ENCODE data around the gene SCARB1. TPM values are rescaled to one million over a fixed set of nuclear protein-coding genes. Genes with fewer than 3 reads are reported as not detected.

The SCARB1 gene
- total and polyA plus RNA-seq, 9 of the 15 experiments (the other 6 are each of a cell fraction or from before 2014, with no cell fraction given), result 0.56 to 157 (median 52.8) TPM

GRCh38 chr12:124884587-124885438 is 21.1 kb upstream of the SCARB1 start (continued):
- TF ChIP-seq KLF13 (tag; IDR thresholded peaks at IDR 0.05; ENCODE audit: borderline replicate concordance, low read depth) (peak; percentile 14; the same call in 1 of the 2 replicates), ZNF512 (tag; IDR thresholded peaks at IDR 0.05) (no peak), FOSL1 (tag; conservative IDR thresholded peaks at IDR 0.05) (peak; percentile 65), EWSR1 (IDR thresholded peaks at IDR 0.05; ENCODE audit: borderline replicate concordance, low read depth, partially characterized antibody) (no peak), POLR2AphosphoS5 (IDR thresholded peaks at IDR 0.05; ENCODE audit: control insufficient read depth, insufficient read depth, low read depth, low read length) (peak; percentile 94), CCNT2 (IDR thresholded peaks at IDR 0.05; ENCODE audit: borderline replicate concordance, extremely low read depth, insufficient read length, low read depth, low read length) (peak; percentile 63), ARID1B (IDR thresholded peaks at IDR 0.05) (peak; percentile 97), CTBP1 (IDR thresholded peaks at IDR 0.05; ENCODE audit: borderline replicate concordance) (peak; percentile 95), MAFG (tag; conservative IDR thresholded peaks at IDR 0.05) (peak; percentile 79), ZNF3 (CRISPR knock-in tag; IDR thresholded peaks at IDR 0.05) (no peak), ZNF764 (CRISPR knock-in tag; IDR thresholded peaks at IDR 0.05; ENCODE audit: low read depth) (no peak), RNF2 (IDR thresholded peaks at IDR 0.05) (peak; percentile 42; the same call in 1 of the 2 replicates), NRF1 (conservative IDR thresholded peaks at IDR 0.05 in 1 of 2, IDR thresholded peaks at IDR 0.05 in 1 of 2) (peak; percentile 67 to 72), KDM1A (IDR thresholded peaks at IDR 0.05) (peak; percentile 88 to 93), ARNT (IDR thresholded peaks at IDR 0.05) (peak; percentile 46 to 55; a peak in 1 of 4 replicates), ZNF263 (CRISPR knock-in tag; IDR thresholded peaks at IDR 0.05; ENCODE audit: borderline replicate concordance) (peak; percentile 19; the same call in 1 of the 2 replicates), ZNF766 (CRISPR knock-in tag; conservative IDR thresholded peaks at IDR 0.05) (0 out of 2 replicates have a peak, but pooled peaks have one; percentile 47), PRDM10 (IDR thresholded peaks at IDR 0.05; ENCODE audit: partially characterized antibody) (peak; percentile 41), NCOR1 (IDR thresholded peaks at IDR 0.05) (peak; percentile 93), EP300 (IDR thresholded peaks at IDR 0.05; ENCODE audit: low read length) (peak; percentile 85), TCF7 (IDR thresholded peaks at IDR 0.05; ENCODE audit: borderline replicate concordance) (peak; percentile 77; the same call in 1 of the 2 replicates), ID3 (CRISPR knock-in tag; IDR thresholded peaks at IDR 0.05) (no peak), ID3 (tag; IDR thresholded peaks at IDR 0.05) (0 out of 2 replicates have a peak, but pooled peaks have one; percentile 19)
